Large intestine (tissue), 12 donors: ENCODE data around the gene IL5RA. TPM values are rescaled to one million over a fixed set of nuclear protein-coding genes. Genes with fewer than 3 reads are reported as not detected.

Source experiments
- DNase-seq, 2 donors: peaks; one replicate each; pipeline versions ENCODE4 v3.0.0 to v3.0.0-alpha.2; 2013
- H3K27ac ChIP-seq: one replicate; pipeline ENCODE4 v1.5.1; 2013; ENCODE audit warnings: low read length
- H3K27me3 ChIP-seq: 2 replicates; pipeline ENCODE4 v1.6.1; 2013; ENCODE audit warnings: low read length; ENCODE audit not compliant: control insufficient read depth, insufficient read depth
- H3K36me3 ChIP-seq: 2 replicates; pipeline ENCODE4 v1.6.1; 2013; ENCODE audit warnings: low read length; ENCODE audit not compliant: control insufficient read depth, insufficient read depth
- H3K4me1 ChIP-seq: one replicate; pipeline ENCODE4 v1.6.1; 2013; ENCODE audit warnings: low read length; ENCODE audit not compliant: control insufficient read depth, insufficient read depth
- H3K4me3 ChIP-seq: one replicate; pipeline ENCODE4 v1.5.1; 2013; ENCODE audit warnings: low read length
- H3K9me3 ChIP-seq: one replicate; pipeline ENCODE4 v1.6.1; 2013; ENCODE audit warnings: mild to moderate bottlenecking, low read depth, low read length, moderate library complexity; ENCODE audit not compliant: control insufficient read depth
- WGBS: methylation state at CpG from one replicate; pipeline ENCODE4 v1.1.5; 2013; ENCODE audit warnings: low lambda C conversion rate; ENCODE audit not compliant: insufficient coverage; 5-methylcytosine and 5-hydroxymethylcytosine counted together
- long read RNA-seq, 11 donors: transcript quantifications; one replicate each; lab custom pipeline, GENCODE V29; 2026
- polyA plus RNA-seq: library from polyadenylated mRNA; unstranded; fragments of 120-200 nt; gene quantifications from one replicate; pipeline ENCODE4 v1.2.1, GENCODE V29; 2013

IL5RA gene, protein sequence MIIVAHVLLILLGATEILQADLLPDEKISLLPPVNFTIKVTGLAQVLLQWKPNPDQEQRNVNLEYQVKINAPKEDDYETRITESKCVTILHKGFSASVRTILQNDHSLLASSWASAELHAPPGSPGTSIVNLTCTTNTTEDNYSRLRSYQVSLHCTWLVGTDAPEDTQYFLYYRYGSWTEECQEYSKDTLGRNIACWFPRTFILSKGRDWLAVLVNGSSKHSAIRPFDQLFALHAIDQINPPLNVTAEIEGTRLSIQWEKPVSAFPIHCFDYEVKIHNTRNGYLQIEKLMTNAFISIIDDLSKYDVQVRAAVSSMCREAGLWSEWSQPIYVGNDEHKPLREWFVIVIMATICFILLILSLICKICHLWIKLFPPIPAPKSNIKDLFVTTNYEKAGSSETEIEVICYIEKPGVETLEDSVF
- 0.28 TPM for polyA plus RNA-seq
- long read RNA-seq, donor 1, result 0 reads
- long read RNA-seq, donor 2, partial matches to known transcripts, result 5 of 5 reads
- long read RNA-seq, donor 2, other reads (novel, unspliced or antisense), result 0 of 5 reads
- long read RNA-seq, donor 3, result 0 reads
- long read RNA-seq, donor 4, result 0 reads
- long read RNA-seq, donor 5, result 0 reads
- long read RNA-seq, donor 6, result 0 reads
- long read RNA-seq, donor 7, result 0 reads
- long read RNA-seq, donor 8, partial matches to known transcripts, result 34 of 34 reads
- long read RNA-seq, donor 8, other reads (novel, unspliced or antisense), result 0 of 34 reads
- long read RNA-seq, donor 9, partial matches to known transcripts, result 0 of 6 reads
- long read RNA-seq, donor 9, other reads (novel, unspliced or antisense), result 6 of 6 reads
- long read RNA-seq, donor 10, result 0 reads
- long read RNA-seq, donor 11, result 0 reads

DNA sequence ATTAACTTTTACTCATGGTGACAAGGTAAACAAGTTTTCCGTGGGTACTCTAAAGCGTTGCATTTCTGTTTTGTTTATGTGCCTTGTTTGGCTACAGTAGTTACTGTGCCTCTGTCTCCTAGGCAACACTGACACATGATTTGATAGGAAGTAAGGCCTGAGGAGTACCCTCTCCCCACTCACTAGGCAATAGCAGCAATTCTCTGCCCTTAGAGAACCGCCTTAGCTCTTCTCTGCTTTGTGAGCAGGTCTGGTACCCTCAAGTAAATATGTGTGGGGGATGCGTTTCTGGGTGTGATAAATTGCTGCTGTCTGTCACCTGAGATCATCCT is at the start of gene IL5RA:
Gene IL5RA (minus strand): TSS at position 76 of the 332 bp plus-strand sequence. CDS start 5,390 bp downstream, outside the sequence.
- Histone ChIP-seq H3K36me3 (no peaks in the 10 kb centered on the region), H3K4me3 (no peak within 1 kb of the TSS), H3K27ac (no peak within 1 kb of the TSS), H3K4me1 (no peaks in the 10 kb centered on the region), H3K9me3 (no peaks in the 10 kb centered on the region), H3K27me3 (peaks cover 6% of the 10 kb centered on the region)
- 17% methylated on average over 1 of the region's 4 CpGs for WGBS
- peak in 1 of 2 donors; percentile 11 for DNase-seq

DNA sequence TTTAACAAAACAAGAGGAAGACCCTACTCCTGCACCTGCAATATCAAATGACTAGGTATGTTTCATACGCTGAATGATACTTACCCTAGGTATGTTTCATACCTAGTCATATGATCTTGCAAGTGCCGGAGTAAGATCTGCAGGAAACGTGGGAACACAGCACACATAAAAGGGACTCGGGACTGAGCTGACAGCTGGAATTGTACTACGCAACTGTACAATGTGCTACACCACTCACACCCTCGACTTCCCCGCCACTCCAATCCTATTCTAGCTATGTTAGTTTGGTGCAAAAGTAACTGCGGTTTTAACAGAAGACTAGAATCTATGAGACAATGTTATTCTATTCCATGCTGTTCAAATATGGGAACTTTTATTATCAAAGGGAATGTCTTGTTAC is 47.3 kb upstream of the IL5RA start:
- H3K27ac ChIP-seq, result no peak overlapping the region
- no peaks in the 10 kb centered on the region for H3K4me1 ChIP-seq
- peaks cover 47% of the 10 kb centered on the region for H3K36me3 ChIP-seq
- H3K9me3 ChIP-seq, result no peaks in the 10 kb centered on the region
- WGBS, result no CpG with 5 or more reads among the region's 8 CpGs
- H3K4me3 ChIP-seq, result no peak overlapping the region
- DNase-seq, result no peak
- H3K27me3 ChIP-seq, result no peaks in the 10 kb centered on the region

GRCh38 chr3:3154879-3155610 is 44.9 kb upstream of the IL5RA start:
- 100% methylated on average over 1 of the region's 5 CpGs for WGBS
- Histone ChIP-seq H3K9me3 (no peaks in the 10 kb centered on the region), H3K27me3 (no peaks in the 10 kb centered on the region), H3K4me1 (no peaks in the 10 kb centered on the region), H3K4me3 (no peak overlapping the region), H3K36me3 (peaks cover 59% of the 10 kb centered on the region), H3K27ac (no peak overlapping the region)
- DNase-seq, result no peak

GRCh38 chr3:3151513-3151912 is 41.3 kb upstream of the IL5RA start:
- Histone ChIP-seq H3K4me1 (no peaks in the 10 kb centered on the region), H3K4me3 (no peak overlapping the region), H3K36me3 (peaks cover 59% of the 10 kb centered on the region), H3K27ac (no peak overlapping the region), H3K27me3 (no peaks in the 10 kb centered on the region), H3K9me3 (no peaks in the 10 kb centered on the region)
- WGBS, result 73% methylated on average over 1 of the region's 1 CpG
- no peak for DNase-seq

DNA sequence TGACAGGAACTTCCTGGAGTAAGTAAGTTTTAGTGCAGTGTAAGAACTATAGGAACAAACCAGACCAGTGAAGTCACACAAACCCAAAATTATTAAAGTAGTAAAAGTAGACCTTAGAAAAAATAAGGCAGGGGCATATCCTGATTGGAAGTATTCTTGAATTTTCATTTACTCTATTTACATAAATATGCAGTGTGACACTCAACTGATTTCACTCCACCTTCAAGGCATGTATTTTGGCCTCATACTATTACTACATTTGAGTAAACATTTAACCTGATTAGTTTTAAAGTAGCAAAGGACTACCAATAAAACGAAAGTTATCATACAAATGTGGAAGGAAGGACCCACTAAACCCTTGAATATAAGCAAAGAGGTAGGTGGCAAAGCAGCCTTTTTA is 39.4 kb upstream of the IL5RA start:
- no peaks in the 10 kb centered on the region for H3K27me3 ChIP-seq
- H3K27ac ChIP-seq, result no peak overlapping the region
- no peak for DNase-seq
- WGBS, result 100% methylated on average over 1 of the region's 1 CpG
- no peaks in the 10 kb centered on the region for H3K4me1 ChIP-seq
- no peaks in the 10 kb centered on the region for H3K9me3 ChIP-seq
- peaks cover 60% of the 10 kb centered on the region for H3K36me3 ChIP-seq
- H3K4me3 ChIP-seq, result no peak overlapping the region

GRCh38 chr3:3145831-3146230 is 35.7 kb upstream of the IL5RA start:
- WGBS, result 100% methylated on average over 1 of the region's 8 CpGs
- Histone ChIP-seq H3K4me3 (no peak overlapping the region), H3K27ac (no peak overlapping the region), H3K27me3 (no peaks in the 10 kb centered on the region), H3K36me3 (peaks cover 61% of the 10 kb centered on the region), H3K9me3 (no peaks in the 10 kb centered on the region), H3K4me1 (no peaks in the 10 kb centered on the region)
- no peak for DNase-seq

- DNase-seq, result no peak
- Histone ChIP-seq H3K36me3 (peaks cover 53% of the 10 kb centered on the region), H3K4me3 (no peak overlapping the region), H3K9me3 (no peaks in the 10 kb centered on the region), H3K27me3 (no peaks in the 10 kb centered on the region), H3K27ac (no peak overlapping the region), H3K4me1 (no peaks in the 10 kb centered on the region)
Observed at GRCh38 chr3:3141939-3142338, 31.8 kb upstream of the IL5RA start.

- no peak for DNase-seq
- no peak overlapping the region for H3K4me3 ChIP-seq
- H3K9me3 ChIP-seq, result no peaks in the 10 kb centered on the region
- peaks cover 37% of the 10 kb centered on the region for H3K36me3 ChIP-seq
- H3K27me3 ChIP-seq, result no peaks in the 10 kb centered on the region
- no peaks in the 10 kb centered on the region for H3K4me1 ChIP-seq
- 84% methylated on average over 5 of the region's 6 CpGs for WGBS
- H3K27ac ChIP-seq, result no peak overlapping the region
Observed at GRCh38 chr3:3137526-3137925, 27.4 kb upstream of the IL5RA start.

DNA sequence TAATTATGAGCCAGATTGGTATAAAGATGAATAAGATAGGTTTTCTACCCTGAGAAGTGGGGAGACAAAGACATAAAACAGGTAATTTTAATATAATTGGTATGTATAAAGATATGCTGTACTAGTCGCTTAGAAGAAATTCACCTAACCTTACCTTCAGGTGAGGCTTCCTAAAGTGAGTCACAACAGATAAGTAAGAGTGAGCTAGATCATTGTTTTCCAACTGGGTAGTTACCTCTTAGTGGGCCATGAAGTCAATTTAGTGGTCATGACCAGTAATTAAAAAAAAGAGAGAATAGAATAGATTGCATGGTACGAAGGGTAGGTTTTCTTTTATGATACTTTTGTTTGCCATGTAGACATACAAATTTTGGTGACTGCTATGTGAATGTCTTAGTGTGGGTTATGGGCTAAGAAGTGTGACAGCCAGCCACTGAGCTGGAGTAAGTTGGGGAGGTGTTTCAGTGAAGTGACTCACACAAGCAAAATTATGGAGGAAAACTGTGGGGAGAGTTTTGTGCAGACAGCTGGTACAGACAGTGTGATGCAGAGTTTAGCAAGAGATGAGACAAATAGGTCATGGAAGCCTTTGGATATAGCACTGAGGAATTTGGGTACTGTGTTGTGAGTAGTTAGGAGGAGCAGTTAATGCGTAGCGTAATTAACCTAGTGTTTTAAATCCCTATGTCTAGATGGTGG is 24.7 kb upstream of the IL5RA start:
- H3K4me1 ChIP-seq, result no peaks in the 10 kb centered on the region
- H3K9me3 ChIP-seq, result no peaks in the 10 kb centered on the region
- no peak overlapping the region for H3K27ac ChIP-seq
- WGBS, result 100% methylated on average over 2 of the region's 4 CpGs
- DNase-seq, result no peak
- no peaks in the 10 kb centered on the region for H3K27me3 ChIP-seq
- peaks cover 36% of the 10 kb centered on the region for H3K36me3 ChIP-seq
- H3K4me3 ChIP-seq, result no peak overlapping the region

GRCh38 chr3:3133500-3133899 is 23.3 kb upstream of the IL5RA start:
- no peak overlapping the region for H3K27ac ChIP-seq
- no peaks in the 10 kb centered on the region for H3K4me1 ChIP-seq
- H3K9me3 ChIP-seq, result no peaks in the 10 kb centered on the region
- peaks cover 35% of the 10 kb centered on the region for H3K36me3 ChIP-seq
- H3K4me3 ChIP-seq, result no peak overlapping the region
- H3K27me3 ChIP-seq, result no peaks in the 10 kb centered on the region
- DNase-seq, result no peak
- WGBS, result 57% methylated on average over 1 of the region's 6 CpGs
